NCI-H2029 (cell line): ENCODE measurements around the gene RASAL3.
"Not testable (repeated sequence)": the region's sequence is repeated elsewhere in the genome, so short reads cannot be mapped to it uniquely, and the experiment has no call there.

Experiments
- DNase-seq: peaks from one replicate; lab custom pipeline; 2025; lab: John Stamatoyannopoulos, UW

RASAL3 gene

DNA sequence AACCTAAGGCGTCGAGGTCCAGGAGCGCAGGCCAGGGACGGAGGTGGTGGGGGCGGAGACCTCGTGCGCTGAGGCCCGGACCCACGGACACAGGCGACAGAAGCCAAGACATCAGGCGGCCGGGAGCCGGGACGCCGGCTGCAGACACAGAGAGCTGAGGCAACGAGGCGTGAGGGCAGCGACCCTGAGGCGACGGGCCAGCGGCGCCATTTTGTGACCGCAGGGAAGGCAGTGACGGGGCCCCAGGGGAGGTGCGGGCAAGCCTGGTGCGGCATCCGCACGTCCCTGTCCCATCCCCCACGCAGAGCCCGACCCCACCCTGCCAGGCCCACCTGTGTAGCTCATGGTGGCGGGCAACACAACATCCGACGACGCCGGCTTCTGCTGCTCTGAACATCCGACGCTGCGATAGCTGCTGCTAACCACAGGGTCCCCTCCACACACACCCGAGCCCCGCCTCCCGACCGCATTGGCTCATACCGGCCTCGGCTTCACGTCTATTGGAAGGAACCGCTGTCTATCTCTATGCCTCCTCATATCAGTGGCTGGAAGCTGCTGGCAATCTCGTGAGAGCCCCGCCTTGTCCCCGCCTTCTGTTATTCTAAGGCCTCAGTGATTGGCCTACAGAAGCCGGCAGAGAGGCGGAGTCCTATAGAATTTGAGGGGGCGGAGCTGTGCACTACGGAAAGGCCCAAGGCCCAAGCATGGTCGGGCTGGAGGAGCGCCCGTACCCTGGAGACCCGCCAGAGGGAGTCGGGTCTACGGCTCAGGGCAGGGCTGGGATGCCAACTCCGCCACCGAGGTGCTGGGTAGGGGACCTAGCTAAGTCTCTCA is 45.5 kb downstream of the RASAL3 start, which contains the start of gene AKAP8L:
Gene AKAP8L, minus strand, starts transcription at position 410 of the 834 bp plus-strand sequence. Its CDS starts 65 bp downstream, at position 345.
- peak; percentile 99 for DNase-seq

DNA sequence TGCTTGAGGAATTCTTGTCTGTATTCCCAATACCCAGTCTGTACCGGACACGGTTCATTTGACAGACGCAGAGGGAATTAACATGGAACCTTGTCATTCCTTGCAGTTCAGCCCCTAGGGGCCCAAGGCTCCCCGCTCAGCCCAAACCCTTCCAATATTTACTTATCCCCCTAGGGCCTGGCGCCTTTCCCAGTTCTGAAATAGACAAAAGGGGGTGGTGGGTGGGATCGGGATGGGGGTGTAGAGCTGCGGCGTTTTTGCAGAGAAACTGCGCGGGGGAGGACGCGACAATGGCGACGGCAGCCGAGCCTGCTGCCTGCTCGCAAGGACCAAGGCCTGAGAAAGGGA is 46.1 kb downstream of the RASAL3 start:
- DNase-seq: no peak

DNA sequence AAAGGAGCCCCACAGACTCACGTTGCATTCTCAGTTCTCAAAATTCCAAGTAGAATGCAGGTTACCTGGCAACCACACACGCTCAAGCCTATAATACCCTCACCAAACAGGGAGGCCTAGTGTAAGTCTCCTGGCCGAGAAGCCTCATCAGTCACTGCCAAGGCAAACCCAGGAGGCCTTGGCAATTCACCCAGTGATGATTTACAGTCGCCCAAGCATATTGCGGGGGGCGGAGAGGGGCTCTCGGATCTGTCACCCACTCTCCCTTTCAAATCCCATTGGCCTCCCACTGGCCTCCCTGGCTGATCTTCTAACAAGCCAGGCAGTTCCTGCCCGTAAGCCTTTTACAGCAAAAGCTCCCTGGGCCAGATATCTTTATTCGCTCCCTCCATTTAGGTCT is 46.6 kb downstream of the RASAL3 start:
- no peak for DNase-seq

DNA sequence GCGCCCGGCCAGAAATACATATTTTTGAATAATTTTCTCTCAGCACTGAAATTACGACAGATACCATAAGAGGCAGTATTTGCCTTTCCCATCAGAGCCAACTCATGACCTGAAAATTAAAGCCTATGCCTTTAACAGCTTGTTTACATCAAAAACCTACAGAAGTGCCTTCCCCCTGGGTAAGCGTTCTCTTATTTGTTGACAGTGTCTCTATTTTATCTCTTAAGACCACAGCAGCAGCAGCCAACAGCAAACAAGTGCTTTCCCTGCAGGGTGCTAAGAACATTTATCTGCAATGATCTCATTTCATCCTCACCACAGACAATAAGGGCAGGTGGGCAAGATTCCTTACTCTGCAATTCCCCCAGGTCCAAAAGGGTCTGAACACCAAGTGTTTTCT is 51.5 kb downstream of the RASAL3 start:
- DNase-seq: peak; percentile 66

DNA sequence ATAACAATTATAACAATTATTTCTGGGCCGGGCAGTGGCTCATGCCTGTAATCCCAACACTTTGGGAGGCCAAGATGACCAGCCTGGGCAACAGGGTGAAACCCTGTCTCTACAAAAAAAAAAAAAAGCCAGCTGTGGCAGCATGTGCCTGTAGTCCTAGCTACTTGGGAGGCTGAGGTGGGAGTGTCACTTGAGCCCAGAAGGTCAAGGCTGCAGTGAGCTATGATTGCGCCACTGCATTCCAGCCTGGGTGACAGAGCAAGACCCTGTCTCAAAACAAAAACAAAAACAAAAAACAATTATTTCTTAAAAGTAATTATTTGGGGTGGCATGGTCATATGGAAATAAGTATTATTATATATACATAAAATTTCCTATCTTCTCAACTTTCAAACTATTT is 53.0 kb downstream of the RASAL3 start:
- not testable (repeated sequence) for DNase-seq

DNA sequence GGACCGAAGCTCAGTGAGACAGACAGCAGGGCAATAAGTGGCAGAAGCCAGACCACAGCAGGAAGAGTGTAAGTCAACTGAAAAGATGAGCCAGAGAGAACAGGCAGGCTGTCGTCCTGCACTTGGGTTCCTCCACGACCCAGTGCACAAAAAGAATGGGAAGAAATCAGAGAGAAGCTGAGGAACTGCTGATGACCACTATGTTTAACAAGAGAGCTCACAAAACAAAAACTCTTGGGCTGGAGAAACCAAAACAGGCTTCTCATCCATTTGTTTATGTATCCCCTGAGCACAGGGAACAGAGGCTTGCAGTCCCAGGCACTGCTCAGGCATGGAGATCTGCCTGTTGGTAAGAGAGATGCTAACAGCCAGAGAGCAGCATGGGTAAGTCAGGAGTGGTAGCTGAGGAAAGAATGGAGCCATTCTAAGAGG is 59.5 kb downstream of the RASAL3 start:
- no peak for DNase-seq

DNA sequence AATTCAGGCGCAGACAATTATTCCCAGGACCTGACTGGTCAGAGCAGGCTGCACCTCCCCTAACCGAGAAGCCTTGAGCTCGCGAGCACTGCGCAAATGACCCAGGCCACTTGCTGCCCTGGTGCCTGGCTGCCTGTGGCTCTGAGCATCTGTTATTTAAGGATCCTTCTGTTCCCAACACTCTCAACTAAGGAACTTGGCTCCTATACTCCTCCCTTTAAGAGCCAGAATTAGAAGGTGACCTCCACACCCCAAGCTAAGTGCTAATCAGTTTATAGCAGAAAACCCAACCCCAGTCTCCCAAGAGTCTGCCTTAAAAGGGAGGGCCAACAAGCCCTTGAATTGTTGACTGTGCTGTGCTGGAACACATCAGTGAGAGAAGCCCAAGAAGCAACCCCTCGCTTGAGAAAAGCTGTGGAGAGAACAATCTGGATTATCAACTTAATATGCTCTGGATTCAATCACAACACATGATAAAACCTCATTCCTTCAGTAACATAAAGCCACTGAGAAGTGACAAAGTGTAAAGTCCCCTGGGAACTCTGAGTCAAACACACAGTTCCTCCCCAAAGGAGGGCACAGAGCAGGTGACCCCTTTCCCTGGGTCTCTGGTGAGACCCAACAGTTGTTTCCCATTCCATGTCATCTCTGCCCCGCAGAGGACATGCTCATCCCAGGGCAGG is 60.1 kb downstream of the RASAL3 start:
- DNase-seq: no peak

DNA sequence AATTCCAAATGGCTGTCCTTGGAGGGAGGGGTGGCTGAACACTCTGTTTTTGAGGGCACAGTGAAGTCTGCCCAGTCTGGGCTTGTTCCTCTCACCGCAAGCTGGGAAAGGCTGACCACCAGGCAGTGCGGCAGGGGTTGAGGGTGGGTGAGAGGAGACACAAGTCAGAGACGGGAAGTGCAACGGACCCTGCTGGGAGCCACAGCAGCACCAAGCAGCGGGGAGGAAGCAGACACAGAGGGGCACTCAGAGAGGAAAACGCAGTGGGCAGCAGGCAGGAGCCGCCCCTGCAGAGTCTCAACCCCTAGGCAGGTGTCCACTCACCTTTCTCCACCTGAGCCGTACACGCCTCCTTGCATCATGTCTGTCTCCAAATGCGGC is 61.2 kb downstream of the RASAL3 start:
- DNase-seq: no peak

DNA sequence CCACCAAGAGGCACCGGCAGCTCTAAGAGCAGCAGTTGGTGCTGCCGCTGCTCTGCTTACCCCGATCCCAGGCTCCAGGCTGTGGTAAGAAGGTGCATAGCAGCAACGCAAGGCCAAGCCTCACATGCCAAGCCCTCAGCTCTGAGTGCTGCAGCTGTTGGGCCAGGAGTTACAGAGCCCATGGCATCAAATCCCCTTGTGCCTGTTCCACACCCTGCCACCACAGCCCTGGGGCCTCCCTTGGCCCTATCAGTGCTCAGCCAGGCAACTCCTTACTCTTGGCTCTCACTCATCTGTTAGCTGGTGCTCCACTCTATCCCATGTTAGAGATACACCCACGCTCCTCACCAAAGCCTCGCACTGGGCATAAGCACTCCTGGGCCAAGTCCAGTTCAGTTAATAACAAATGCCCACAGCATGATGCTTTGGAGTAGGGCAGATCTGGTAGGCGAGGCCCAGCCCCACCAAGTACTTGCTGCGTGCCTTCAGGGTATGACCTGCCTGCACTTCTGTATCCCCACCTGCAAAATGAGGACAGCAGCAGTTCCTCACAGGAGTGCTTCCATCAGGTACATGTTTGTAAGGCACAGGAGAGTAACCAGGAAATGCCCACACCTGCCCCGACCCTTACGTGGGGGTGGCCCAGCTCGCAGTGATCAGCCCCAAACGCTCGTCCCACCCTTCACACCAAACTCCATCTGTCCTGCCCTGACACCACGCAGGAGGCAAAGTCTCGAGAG is 61.8 kb downstream of the RASAL3 start:
- DNase-seq: no peak
